Right ventricle myocardium superior (tissue), 1 donor: Measurements from ENCODE around the gene CEP85L. TPM values are rescaled to one million over a fixed set of nuclear protein-coding genes. Genes with fewer than 3 reads are reported as not detected.
A peak's percentile ranks its signal among the peaks of the same experiment; 100 is the strongest.
"Not testable (repeated sequence)": the region's sequence is repeated elsewhere in the genome, so short reads cannot be mapped to it uniquely, and the experiment has no call there.

Experiments used
- ATAC-seq: fragments of 200-7000 bp; cut with Tn5 transposase; one replicate; pipeline ENCODE4 v1.9.1; 2020; ENCODE audit warnings: mild to moderate bottlenecking; ENCODE audit not compliant: poor library complexity
- DNase-seq: peaks from one replicate; pipeline ENCODE4 v3.0.0-alpha.2; 2020
- intact Hi-C: fragments of 100-400 bp; cut with DNase I; formaldehyde crosslinking; loops from one replicate; pipeline ENCODE4 v1.11.2; 2022
- total RNA-seq: library from RNA; stranded (reverse); fragmentation: NEBNext Ultra II Directional; extraction: Animal tissue kit (Norgen Biotek cat#: 25700); gene quantifications from one replicate; pipeline ENCODE4 v1.2.1, GENCODE V29; 2021
- donor health status: DM: no; HTN: yes; CAD: no; lungs with severe emphysema.

CEP85L gene
- total RNA-seq, 1 donor from 2014 or later: 17.6 TPM

DNA sequence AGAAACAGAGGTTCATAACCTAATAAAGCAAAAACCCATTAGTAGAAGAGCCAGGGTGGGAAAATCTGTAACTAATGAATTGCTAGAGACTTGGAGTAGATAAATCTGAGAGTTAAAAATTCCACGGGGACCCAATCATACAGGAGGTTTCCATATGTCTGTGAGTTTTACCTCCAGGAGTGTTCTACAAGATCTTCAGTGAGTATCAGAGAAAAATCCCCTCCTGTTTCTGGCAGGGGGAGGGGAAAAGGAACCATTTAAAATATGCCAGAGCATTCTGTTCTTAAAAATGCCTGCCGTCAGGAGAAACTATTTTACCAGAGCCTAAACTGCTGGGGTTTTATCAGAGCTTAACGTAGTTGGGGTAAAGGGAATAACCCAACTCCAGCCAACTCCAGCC is 157.3 kb downstream of the CEP85L start:
- intact Hi-C loops: no loop called here
- DNase-seq: no peak
- ATAC-seq: peak; percentile 38

DNA sequence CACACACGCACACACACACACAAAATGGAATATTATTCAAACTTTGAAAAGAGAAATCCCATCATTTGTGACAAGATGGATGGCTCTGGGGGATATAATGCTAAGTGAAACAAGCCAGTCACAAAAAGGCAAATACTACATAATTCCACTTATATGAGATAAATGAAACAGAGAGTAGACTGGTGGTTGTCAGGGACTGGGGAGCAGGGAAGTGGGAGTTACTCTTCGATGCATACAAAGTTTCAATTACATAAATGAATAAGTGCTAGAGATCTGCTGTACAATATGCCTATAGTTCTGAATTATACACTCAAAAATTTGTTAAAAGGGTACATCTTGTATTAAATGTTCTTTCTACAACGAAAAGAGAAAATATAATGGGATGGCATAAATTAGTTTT is 161.4 kb downstream of the CEP85L start:
- ATAC-seq: no peak
- no peak for DNase-seq
- intact Hi-C loops: no loop called here

DNA sequence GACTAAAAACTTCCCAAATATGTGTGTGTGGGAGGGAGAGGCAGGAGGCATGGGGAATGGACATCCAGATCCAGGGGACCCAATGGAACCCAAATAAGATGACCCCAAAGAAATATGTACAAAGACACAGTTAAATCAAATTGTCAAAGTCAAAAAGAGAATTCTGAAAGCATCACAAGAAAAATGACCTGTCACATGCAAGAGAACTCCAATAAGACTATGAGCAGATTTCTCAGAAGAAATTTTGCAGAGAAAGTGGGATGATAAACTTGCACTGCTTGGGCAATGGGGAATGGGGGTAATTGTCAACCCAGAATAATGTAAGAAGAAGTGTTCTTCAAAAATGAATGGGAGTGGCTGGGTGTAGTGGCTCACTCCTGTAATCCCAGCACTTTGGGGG is 162.8 kb downstream of the CEP85L start:
- intact Hi-C loops: no loop called here
- no peak for DNase-seq
- no peak for ATAC-seq

DNA sequence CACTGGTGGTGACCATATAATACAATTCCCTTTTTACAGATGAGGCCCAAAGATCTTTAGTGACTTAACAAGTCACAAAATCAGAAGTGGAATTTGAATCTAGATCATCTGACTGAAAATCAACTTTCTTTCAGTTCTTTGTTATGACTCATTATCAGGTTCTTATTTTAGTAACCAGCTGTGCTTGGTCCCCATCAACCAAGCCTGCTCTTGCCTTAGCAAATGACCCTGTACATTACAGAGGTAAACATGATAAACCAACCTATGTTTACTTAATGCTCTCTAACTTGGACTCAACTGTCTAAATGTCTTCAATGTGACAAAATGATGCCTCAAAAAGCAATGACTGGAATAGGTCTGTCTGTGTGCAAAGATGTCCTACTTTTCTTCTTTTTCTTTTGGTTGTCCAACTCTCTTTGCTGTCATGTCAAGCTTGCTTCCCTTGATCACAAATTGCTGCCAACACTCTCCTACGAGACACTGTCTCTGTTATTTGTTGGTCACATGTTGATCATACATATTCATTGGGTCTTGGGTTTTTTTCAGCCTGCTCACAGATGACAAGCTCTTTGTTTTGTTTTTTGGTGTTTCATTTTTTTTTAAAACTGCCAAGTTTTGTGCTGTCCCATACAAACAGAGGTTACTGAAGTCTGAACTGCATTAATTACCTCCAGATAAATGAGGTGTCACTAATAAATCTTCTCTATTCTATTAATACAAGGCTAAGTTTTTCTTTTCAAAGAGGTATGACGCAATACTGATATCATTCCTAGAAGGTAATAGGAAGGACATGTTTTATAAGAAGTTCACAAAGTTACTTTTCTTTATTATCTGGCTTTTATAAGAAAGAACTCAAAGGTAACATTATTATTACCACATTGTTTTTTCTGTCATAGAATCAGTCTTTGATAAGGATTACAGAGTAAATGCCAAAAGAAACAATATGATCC is 165.5 kb downstream of the CEP85L start:
- intact Hi-C loops: no loop called here

DNA sequence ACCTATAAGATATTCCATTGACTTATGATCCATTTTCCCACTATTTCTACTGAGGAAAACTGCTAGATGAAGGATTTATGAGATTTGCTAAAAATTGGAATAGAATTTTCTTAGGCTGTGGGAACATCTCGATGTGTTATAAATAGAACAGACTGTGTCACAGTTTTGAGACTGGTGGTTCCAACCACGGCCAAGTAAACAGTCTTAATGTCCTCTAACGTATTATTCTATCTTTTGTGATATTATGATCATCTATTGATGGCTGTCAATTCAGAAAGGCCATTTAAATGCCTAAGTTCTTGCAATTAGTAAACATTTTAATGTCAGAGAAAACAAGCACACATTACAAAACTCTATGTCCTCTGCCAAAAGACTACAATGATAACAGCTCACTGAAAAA is 174.8 kb downstream of the CEP85L start:
- ATAC-seq (peak; percentile 78), DNase-seq (no peak)
- intact Hi-C loops: no loop called here

More for the DNA sequence above, 165.5 kb downstream of the CEP85L start:
- DNase-seq (no peak), ATAC-seq (no peak)

DNA sequence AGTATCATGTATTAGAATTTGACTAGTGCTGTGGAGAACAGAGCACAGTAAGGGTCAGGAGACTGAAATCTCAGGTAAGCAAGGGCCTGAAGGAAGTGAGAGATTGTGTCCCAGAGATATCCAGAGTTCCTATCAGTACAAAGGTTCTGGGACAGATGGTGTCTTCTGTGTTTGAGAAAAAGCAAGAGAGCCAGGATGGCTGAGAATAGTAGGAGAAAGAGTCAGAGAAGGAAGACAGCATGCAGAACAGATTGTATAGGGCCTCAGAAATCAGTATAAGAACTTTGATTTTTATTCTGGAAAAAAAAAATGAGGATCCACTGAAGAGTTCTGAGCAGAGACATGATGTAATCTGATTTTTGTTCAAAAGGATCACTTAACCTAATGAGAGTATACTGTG is 178.1 kb downstream of the CEP85L start:
- intact Hi-C loops: no loop called here
- DNase-seq (no peak), ATAC-seq (no peak)

DNA sequence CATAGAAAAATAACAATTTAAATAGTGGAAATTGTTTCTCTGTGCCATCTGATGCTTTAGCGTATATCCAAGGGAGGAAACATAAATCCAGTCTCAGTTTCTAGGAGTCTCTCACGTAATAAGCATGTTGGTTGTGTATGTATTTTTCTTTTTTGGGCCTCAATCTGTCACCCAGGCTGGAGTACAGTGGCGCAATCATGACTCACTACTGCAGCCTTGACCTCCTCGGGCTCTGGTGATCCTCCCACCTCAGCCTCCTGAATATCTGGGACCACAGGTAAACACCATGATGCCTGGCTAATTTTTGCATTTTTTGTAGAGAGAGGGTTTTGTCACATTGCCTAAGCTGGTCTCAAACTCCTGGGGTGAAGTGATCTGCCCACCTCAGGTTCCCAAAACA is 181.9 kb downstream of the CEP85L start:
- no peak for ATAC-seq
- DNase-seq: no peak
- intact Hi-C loops: no loop called here

DNA sequence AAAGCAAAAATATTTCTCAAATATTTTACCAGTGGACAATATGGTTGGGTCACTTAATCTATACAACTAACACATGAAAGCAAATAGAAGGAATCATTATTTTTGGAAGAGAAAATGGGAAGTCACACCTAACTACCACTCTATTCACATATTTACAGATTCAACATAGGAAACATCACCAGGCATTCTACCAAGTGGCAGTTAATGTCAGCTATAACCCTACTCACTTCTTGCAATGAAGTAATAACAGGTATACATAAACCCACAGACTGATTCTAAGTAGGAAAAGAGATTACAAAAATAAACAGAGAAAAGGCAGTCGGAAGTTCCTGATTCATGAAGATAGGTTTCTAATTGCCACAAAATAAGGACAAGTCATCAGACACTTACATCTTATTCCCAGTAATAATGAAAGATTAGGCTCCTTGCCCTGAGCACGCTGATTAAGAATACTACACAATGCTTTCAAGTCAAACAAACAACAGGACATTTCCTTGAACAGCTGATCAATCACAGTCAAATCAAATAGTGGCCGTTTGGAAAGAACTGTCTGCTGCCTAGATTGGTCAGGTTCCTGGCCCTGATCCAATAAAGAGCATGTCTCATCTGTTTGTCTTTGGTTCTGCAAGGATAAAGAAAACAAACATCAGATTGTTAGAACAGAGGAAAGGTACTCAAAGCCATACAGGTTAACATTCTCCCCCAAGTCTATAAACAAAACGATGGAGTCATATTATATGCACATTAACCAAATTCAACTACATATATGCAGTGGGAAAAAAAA is 182.5 kb downstream of the CEP85L start:
- ATAC-seq (no peak), DNase-seq (no peak)
- intact Hi-C loops: no loop called here

DNA sequence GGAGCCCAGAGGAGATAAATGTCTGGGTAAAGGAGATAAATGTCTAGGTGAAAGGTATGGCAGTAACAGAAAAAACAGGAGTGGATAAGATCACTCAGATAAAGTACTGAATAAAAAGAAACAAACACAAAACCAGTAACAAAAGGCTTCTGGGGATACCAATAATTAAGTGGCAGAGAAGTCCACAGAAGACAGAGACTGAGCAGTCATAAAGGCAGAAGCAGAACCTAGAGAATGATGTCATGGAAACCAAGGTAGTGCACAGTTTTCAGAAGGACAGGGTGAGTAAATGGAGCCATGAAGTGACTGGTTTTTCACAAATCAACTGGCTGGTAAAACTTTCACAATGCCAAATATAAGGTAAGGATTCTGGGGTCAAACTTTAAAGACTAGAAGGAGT is 184.2 kb downstream of the CEP85L start:
- intact Hi-C loops: no loop called here
- DNase-seq (no peak), ATAC-seq (no peak)

DNA sequence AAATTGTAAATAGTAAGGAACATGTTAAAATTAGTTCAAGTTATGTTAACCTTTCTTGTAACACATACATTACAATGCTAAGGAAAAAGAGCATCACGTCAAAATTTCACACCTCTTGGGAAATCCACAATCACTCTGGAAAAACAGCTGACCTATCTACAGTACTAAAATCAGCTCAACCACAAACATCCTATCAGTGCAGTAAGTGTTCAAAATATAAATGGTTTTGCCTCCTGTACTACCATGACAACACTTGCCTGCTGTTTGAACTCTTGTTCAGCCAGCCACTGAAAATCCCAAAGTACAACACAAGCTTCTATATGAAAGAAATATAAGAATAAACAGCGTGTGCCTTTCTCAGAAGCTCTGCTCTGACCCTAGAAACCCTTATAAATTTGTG is 186.8 kb downstream of the CEP85L start:
- DNase-seq (no peak), ATAC-seq (peak; percentile 49)
- intact Hi-C loops: no loop called here

DNA sequence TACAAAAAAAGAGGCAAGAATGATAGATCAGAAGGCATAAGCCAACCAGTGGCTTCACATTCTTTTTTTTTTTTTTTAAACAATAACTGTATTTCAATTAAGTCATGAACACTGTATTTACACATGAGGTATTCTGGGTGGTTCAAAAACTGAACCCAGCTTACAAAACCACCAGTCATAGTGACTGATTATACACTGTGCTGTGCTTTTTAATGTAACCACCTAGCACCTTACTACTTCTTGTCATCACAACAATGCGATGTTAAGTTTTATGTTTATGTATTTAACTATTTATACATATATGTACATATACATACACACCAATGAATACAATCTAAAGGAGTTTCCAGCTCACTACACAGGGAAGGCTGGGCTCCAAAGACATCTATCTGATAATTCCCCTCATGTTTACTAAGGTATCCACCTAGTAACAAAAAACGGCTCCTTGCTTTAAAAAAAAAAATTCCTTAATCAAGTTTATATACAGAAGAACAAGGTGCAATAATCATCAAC is 190.4 kb downstream of the CEP85L start:
- no peak for DNase-seq
- intact Hi-C loops: no loop called here
- no peak for ATAC-seq

DNA sequence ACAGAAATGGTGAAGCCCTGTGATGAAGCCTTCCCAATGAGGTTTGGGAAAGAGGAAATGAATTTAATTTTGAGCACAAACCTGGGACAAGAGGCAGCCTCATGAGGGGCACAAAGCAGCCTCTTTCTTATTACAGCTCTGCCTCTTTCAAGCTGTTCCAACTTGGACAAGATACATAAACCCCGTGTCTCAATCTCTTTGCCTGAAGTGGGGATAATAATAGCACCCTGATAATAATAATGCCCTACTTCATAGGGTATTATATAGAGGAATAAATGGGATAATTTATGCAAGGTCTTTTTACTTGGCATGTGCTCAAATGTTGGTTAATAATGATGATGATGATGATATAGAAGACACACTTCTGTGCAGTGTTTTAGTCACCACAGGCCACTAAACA is 194.4 kb downstream of the CEP85L start:
- peak; percentile 51 for ATAC-seq
- intact Hi-C loops: no loop called here
- DNase-seq: no peak

DNA sequence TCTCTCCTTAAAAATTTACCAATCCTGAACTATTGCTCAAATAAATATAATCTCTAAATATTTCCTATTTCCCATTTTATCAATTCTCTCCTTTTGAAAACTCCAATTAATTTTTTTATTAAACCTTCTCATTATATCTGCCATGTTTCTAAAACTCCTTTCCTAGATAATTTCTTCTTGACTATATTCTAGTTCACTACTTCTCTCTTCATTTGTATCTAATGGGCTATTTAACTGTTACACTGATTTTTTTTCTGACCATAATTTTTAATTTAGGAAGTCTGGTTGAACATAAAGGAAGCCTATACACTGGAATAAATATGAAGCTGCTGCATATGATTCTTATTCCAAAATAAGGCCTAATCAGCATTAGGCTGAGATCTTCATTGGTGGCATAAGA is 199.6 kb downstream of the CEP85L start:
- intact Hi-C loops: no loop called here
- DNase-seq: no peak

DNA sequence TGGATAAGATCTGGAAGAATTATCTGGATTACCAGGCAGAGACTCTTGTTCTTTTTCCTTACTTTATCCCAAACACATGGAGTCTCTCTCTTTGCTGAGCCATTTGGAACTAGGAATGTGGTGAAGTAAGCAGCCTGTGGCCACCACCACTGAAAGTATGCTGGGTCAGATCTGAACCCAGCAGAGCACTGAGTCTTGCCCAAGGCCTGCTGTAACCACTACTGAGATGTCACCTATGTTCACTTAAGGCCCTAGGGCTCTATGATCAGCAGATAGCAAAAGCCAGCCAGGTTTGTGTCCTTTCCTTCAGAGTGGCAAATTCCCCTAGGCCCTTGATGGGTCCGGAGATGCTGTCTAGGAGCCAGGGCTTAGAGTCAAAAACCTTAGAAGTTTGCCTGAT is 206.6 kb downstream of the CEP85L start:
- ATAC-seq (no peak), DNase-seq (no peak)
- intact Hi-C loops: no loop called here

More for the DNA sequence above, 199.6 kb downstream of the CEP85L start:
- no peak for ATAC-seq

DNA sequence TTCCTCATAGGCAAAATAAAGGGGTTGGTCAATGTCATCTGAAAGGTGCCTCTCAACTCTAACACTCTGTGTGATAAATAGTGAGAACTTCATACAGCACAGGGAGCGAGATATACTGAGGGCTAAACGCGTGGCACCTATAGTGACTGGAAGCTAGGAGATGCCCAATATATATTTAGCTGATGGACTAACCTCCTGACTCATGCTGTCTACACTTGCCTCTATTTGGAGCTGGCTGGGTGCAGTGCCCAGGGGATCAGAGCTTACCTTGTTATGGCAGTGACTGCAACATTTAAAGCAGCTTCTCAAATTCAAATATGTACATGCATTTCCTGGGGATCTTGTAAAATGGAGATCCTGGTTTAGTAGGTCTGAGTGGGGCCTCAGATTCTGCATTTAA is 214.9 kb downstream of the CEP85L start:
- intact Hi-C loops: no loop called here
- ATAC-seq (no peak), DNase-seq (no peak)

DNA sequence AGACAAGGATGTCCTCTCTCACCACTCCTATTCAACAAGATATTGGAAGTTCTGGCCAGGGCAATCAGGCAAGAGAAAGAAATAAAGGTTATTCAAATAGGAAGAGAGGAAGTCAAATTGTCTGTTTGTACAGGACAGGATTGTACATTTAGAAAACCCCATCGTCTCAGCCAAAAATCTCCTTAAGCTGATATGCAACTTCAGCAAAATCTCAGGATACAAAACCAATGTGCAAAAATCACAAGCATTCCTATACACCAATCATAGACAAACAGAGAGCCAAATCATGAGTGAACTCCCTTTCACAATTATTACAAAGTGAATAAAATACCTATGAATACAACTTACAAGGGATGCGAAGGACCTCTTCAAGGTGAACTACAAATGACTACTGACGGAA is 217.2 kb downstream of the CEP85L start:
- ATAC-seq, intact Hi-C loops, DNase-seq: not testable (repeated sequence)

DNA sequence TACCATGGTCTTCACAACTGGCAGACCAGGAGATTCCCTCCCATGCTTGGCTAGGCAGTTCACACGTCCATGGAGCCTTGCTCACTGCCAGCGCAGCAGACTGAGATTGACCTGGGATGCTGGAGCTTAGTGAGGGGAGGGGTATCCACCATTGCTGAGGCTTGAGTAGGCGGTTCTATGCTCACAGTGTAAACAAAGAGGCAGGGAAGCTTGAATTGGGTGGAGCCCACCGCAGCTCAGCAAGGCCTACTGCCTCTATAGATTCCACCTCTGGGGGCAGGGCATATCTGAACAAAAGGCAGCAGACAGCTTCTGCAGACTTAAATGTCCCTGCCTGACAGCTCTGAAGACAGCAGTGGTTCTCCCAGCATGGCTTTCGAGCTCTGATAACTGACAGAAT is 230.1 kb downstream of the CEP85L start:
- not testable (repeated sequence) for ATAC-seq

DNA sequence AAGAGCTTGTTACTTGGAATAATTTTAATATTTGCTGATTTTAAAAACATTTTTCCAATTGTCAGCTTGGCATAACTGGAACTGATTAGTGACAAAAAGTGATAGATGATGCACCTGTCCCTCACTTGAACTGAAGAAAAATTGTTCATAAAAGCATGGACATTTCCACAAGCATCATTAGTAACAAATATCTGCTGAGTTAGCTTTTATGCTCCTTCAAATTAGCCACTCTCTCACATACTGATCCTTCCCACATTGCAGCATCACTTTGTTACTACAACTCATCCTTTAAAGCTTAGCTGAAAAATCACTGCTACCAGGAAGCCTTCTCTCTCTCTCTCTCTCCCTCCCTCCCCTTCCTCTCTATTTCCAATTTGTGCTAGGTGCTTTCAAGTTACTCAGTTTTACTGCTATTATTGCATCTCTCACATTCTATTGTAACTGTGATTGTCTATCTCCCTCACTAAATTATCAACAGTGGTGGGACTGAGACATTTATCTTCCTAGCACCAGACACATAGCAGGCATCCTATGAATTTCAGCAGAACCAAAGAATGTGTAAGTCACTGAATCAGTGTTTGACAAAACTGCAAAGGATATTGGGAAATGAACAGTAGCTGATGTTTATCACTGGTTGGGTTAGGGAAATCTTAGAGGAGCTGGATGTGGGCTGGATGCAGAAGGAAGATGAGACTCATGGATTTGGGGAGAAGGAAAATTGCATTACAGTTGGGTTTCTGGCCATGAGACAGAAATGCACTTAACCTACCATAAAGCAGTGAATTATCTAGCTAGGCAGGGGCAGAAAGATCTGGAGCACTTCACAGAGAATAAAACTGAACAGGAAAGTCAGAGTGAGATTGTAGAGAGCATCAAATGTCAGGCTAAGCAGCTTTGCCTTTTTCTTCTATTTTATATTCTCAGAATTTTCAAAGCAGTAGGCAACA is 231.7 kb downstream of the CEP85L start:
- intact Hi-C loops: no loop called here
- DNase-seq: no peak
- no peak for ATAC-seq

More for the DNA sequence above, 230.1 kb downstream of the CEP85L start:
- DNase-seq, intact Hi-C loops: not testable (repeated sequence)
